Mucosa of descending colon (tissue), 3 donors: ENCODE results near the gene FANCM. TPM values are rescaled to one million over a fixed set of nuclear protein-coding genes. Genes with fewer than 3 reads are reported as not detected.

ENCODE experiments used
- ATAC-seq: fragments of 200-7000 bp; cut with Tn5 transposase; one replicate; pipeline ENCODE4 v1.9.1; 2020; ENCODE audit warnings: mild to moderate bottlenecking, moderate library complexity
- DNase-seq, 3 donors: peaks; one replicate each; pipeline ENCODE4 v3.0.0-alpha.2; 2020
- H3K36me3 ChIP-seq: fragments of 200-600 bp; one replicate; pipeline ENCODE4 v1.8.0; 2021; ENCODE audit warnings: low read depth, mild to moderate bottlenecking
- H3K4me1 ChIP-seq: fragments of 200-600 bp; one replicate; pipeline ENCODE4 v1.8.0; 2021; ENCODE audit warnings: low read depth, mild to moderate bottlenecking
- H3K4me3 ChIP-seq: fragments of 200-600 bp; one replicate; pipeline ENCODE4 v1.8.0; 2021; ENCODE audit warnings: mild to moderate bottlenecking
- H3K9me3 ChIP-seq: fragments of 200-600 bp; one replicate; pipeline ENCODE4 v1.8.0; 2021; ENCODE audit warnings: mild to moderate bottlenecking
- CTCF ChIP-seq: fragments of 200-600 bp; IDR thresholded peaks from one replicate; pipeline ENCODE4 v1.8.0; 2022; ENCODE audit warnings: antibody characterized with exemption, mild to moderate bottlenecking
- intact Hi-C, 2 donors: fragments of 100-400 bp; cut with DNase I in 1 of 2; cut with micrococcal nuclease in 1 of 2; formaldehyde crosslinking; loops; one replicate each; pipeline versions ENCODE4 v1.11.0 to v1.11.1; 2022; cut with DNase I, micrococcal nuclease
- long read RNA-seq, 2 donors: library from polyadenylated mRNA; unstranded; transcript quantifications; one replicate each; pipeline ENCODE4 v2.0.0, GENCODE V29; 2019 to 2021
- total RNA-seq, 3 donors: library from RNA; stranded (reverse); fragmentation: NEBNext Ultra II Directional in 2 of 3; extraction: Animal tissue kit (Norgen Biotek cat#: 25700) in 2 of 3; gene quantifications; one replicate each; pipeline versions ENCODE4 v1.2.1 to v1.2.4, GENCODE V29; 2021 to 2023
- donor health status: DM: no; HTN: no; CAD: no; lungs with moderate emphysema.
- donor health status: DM: no; HTN: no; CAD: no.
- donor health status: DM: no; HTN: yes; CAD: no.

Gene FANCM
- total RNA-seq, result 1 to 10 TPM; 3.2 to 5.7 (median 3.6) TPM
- long read RNA-seq, donor 1, partial matches to known transcripts, result 1 of 1 reads
- long read RNA-seq, donor 1, other reads (novel, unspliced or antisense), result 0 of 1 reads
- long read RNA-seq, donor 2, partial matches to known transcripts, result 3 of 3 reads
- long read RNA-seq, donor 2, other reads (novel, unspliced or antisense), result 0 of 3 reads

- peak; percentile 78 to 97 (median 84) for DNase-seq
- peak; percentile 82 for ATAC-seq
- no peak for TF ChIP-seq CTCF
- H3K4me3 ChIP-seq, result peak within 1 kb of the TSS; percentile 41
- no peaks in the 10 kb centered on the region for H3K36me3 ChIP-seq
- H3K4me1 ChIP-seq, result peaks cover 13% of the 10 kb centered on the region
- intact Hi-C loops, result no loop called here
- no peaks in the 10 kb centered on the region for H3K9me3 ChIP-seq
Observed at GRCh38 chr14:45135659-45136395, at the start of gene FANCM. Gene FANCM (plus strand): TSS chr14:45135930. CDS start chr14:45136032, 102 bp downstream.

- H3K4me3 ChIP-seq, result no peak overlapping the region
- intact Hi-C loops, result no loop called here
- no peak for DNase-seq
- no peaks in the 10 kb centered on the region for H3K9me3 ChIP-seq
- ATAC-seq, result peak; percentile 55
- peaks cover 27% of the 10 kb centered on the region for H3K4me1 ChIP-seq
- H3K36me3 ChIP-seq, result no peaks in the 10 kb centered on the region
- TF ChIP-seq CTCF, result no peak
Observed at GRCh38 chr14:45089813-45090212, 45.9 kb upstream of the FANCM start.

GRCh38 chr14:45091710-45092109 lies 44.0 kb upstream of the FANCM start:
- TF ChIP-seq CTCF, result no peak
- H3K9me3 ChIP-seq, result no peaks in the 10 kb centered on the region

GRCh38 chr14:45094275-45094674 lies 41.5 kb upstream of the FANCM start:
- no peak for TF ChIP-seq CTCF
- peaks cover 5% of the 10 kb centered on the region for H3K36me3 ChIP-seq
- DNase-seq (no peak), ATAC-seq (no peak)
- H3K4me3 ChIP-seq, result no peak overlapping the region
- H3K4me1 ChIP-seq, result peaks cover 3% of the 10 kb centered on the region
- no peaks in the 10 kb centered on the region for H3K9me3 ChIP-seq
- intact Hi-C loops, result no loop called here

More at GRCh38 chr14:45091710-45092109, 44.0 kb upstream of the FANCM start:
- DNase-seq (no peak), ATAC-seq (no peak)
- intact Hi-C loops, result no loop called here
- Histone ChIP-seq H3K4me1 (peaks cover 21% of the 10 kb centered on the region), H3K4me3 (no peak overlapping the region), H3K36me3 (peaks cover 5% of the 10 kb centered on the region)

GRCh38 chr14:45095143-45095542 lies 40.6 kb upstream of the FANCM start:
- Histone ChIP-seq H3K9me3 (no peaks in the 10 kb centered on the region), H3K36me3 (peaks cover 5% of the 10 kb centered on the region)
- DNase-seq, result no peak

More at GRCh38 chr14:45095143-45095542, 40.6 kb upstream of the FANCM start:
- intact Hi-C loops, result no loop called here
- TF ChIP-seq CTCF, result no peak
- no peak for ATAC-seq
- Histone ChIP-seq H3K4me1 (no peaks in the 10 kb centered on the region), H3K4me3 (no peak overlapping the region)
